T-cell (primary cell): Measurements from ENCODE around the gene PEX12. TPM values are rescaled to one million over a fixed set of nuclear protein-coding genes. Genes with fewer than 3 reads are reported as not detected.

Experiments
- ATAC-seq, 4 experiments: fragments of 200-7000 bp in 3 of 4; fragments of 150-1000 bp in 1 of 4; cut with Tn5 transposase; replicated peaks in 1 of 4; 1 replicate in 3 of 4; 2 replicates in 1 of 4; pipeline ENCODE4 v1.10.0; 2021; ENCODE audit warnings: moderate library complexity in 3 of 4, mild to moderate bottlenecking in 2 of 4, moderate number of reproducible peaks in 1 of 4
- CTCF ChIA-PET, 2 donors: fragments of 300-600 bp; sonication (Branson Sonifier 250); formaldehyde crosslinking; loops; one replicate each; lab custom pipeline; 2022; ENCODE audit warnings: antibody characterized with exemption in 2 of 2; lab: Charles Lee
- POLR2A ChIA-PET, 2 donors: fragments of 300-600 bp; sonication (Branson Sonifier 250); formaldehyde crosslinking; loops; one replicate each; lab custom pipeline; 2022; ENCODE audit warnings: antibody characterized with exemption in 2 of 2; lab: Charles Lee
- DNase-seq, 35 experiments: peaks; one replicate each; pipeline versions ENCODE4 v3.0.0 to v3.0.0-alpha.2; 2013 to 2023
- H3K27ac ChIP-seq: one replicate; pipeline ENCODE4 v1.5.1; 2013; ENCODE audit warnings: low read length
- H3K27me3 ChIP-seq, 2 experiments: replicated peaks in 1 of 2; 1 replicate in 1 of 2; 2 replicates in 1 of 2; pipeline versions ENCODE4 v1.6.1 to v1.7.0; 2013; ENCODE audit warnings: low read length in 1 of 2, mixed read lengths in 1 of 2; ENCODE audit not compliant: control insufficient read depth in 2 of 2, insufficient read depth in 2 of 2; ENCODE audit errors: extremely low read depth in 1 of 2
- H3K36me3 ChIP-seq, 2 donors: 1 replicate in 1 of 2; 2 replicates in 1 of 2; pipeline versions ENCODE4 v1.6.1 to v1.7.0; 2013; ENCODE audit warnings: low read length in 1 of 2; ENCODE audit not compliant: control insufficient read depth in 2 of 2, insufficient read depth in 1 of 2; ENCODE audit errors: extremely low read depth in 1 of 2
- H3K4me1 ChIP-seq, 2 experiments: 1 replicate in 1 of 2; 2 replicates in 1 of 2; pipeline versions ENCODE4 v1.6.1 to v1.7.0; 2013; ENCODE audit warnings: low read length in 2 of 2, mixed read lengths in 1 of 2; ENCODE audit not compliant: insufficient read depth in 2 of 2, control insufficient read depth in 1 of 2; ENCODE audit errors: extremely low read depth in 1 of 2
- H3K4me3 ChIP-seq, 2 donors: 1 replicate in 1 of 2; 2 replicates in 1 of 2; pipeline versions ENCODE4 v1.5.1 to v1.7.0; 2013; ENCODE audit warnings: mild to moderate bottlenecking in 2 of 2, low read length in 1 of 2, moderate library complexity in 1 of 2; ENCODE audit not compliant: control insufficient read depth in 1 of 2; ENCODE audit errors: extremely low read depth in 1 of 2
- H3K9me3 ChIP-seq: 2 replicates; pipeline ENCODE4 v1.7.0; 2013
- H3K27ac Mint-ChIP-seq, 2 donors: one replicate each; pipeline ENCODE4 v1.8.0; 2020 to 2021; ENCODE audit warnings: mild to moderate bottlenecking in 2 of 2, mixed read lengths in 2 of 2
- H3K27me3 Mint-ChIP-seq, 2 donors: one replicate each; pipeline ENCODE4 v1.8.0; 2021 to 2022; ENCODE audit warnings: mixed read lengths in 2 of 2
- H3K36me3 Mint-ChIP-seq: one replicate; pipeline ENCODE4 v1.8.0; 2021; ENCODE audit warnings: mixed read lengths
- H3K4me1 Mint-ChIP-seq, 3 donors: one replicate each; pipeline ENCODE4 v1.8.0; 2020 to 2022; ENCODE audit warnings: mixed read lengths in 3 of 3, mild to moderate bottlenecking in 1 of 3
- H3K4me3 Mint-ChIP-seq, 3 donors: one replicate each; pipeline ENCODE4 v1.8.0; 2020 to 2022; ENCODE audit warnings: mild to moderate bottlenecking in 3 of 3, mixed read lengths in 3 of 3, moderate library complexity in 3 of 3
- H3K9me3 Mint-ChIP-seq, 3 donors: one replicate each; pipeline ENCODE4 v1.8.0; 2020 to 2022; ENCODE audit warnings: mixed read lengths in 3 of 3
- WGBS: methylation state at CpG from one replicate; pipeline ENCODE4 v1.1.5; 2013; ENCODE audit warnings: missing lambda C conversion rate; ENCODE audit not compliant: insufficient coverage; 5-methylcytosine and 5-hydroxymethylcytosine counted together
- total RNA-seq, 35 experiments: library from RNA in 6 of 35; stranded (reverse) in 6 of 35; fragments of 120-200 nt in 1 of 35; gene quantifications; one replicate each; pipeline versions ENCODE4 v1.2.1 to v1.2.4 and lab custom pipeline; 2013 to 2026

Gene PEX12
- total RNA-seq, 5 donors from 2014 or later (not counting 1 experiment from before 2014, with no cell fraction given) = 3.6 to 6.6 (median 5.6) TPM

- Mint-ChIP-seq H3K36me3 (peaks cover 13% of the 10 kb centered on the region), H3K27me3 (no peaks in the 10 kb centered on the region), H3K4me3 (no peak overlapping the region), H3K9me3 (no peaks in the 10 kb centered on the region), H3K4me1 (peaks cover 9 to 11% (median 11%) of the 10 kb centered on the region in 3 donors), H3K27ac (no peak overlapping the region)
- Histone ChIP-seq H3K36me3 (no peaks in the 10 kb centered on the region), H3K27me3 (no peaks in the 10 kb centered on the region), H3K4me1 (no peaks in the 10 kb centered on the region), H3K4me3 (no peak overlapping the region), H3K9me3 (no peaks in the 10 kb centered on the region), H3K27ac (no peak overlapping the region)
- no peak for ATAC-seq
- no peak for DNase-seq
- ChIA-PET POLR2A (no interaction called here), CTCF (no interaction called here)
- 93% methylated on average over 4 of the region's 8 CpGs for WGBS
Observed at GRCh38 chr17:35548208-35548810, 30.1 kb downstream of the PEX12 start.

GRCh38 chr17:35546487-35546886 is 31.9 kb downstream of the PEX12 start:
- ATAC-seq (no peak), DNase-seq (no peak)
- Histone ChIP-seq H3K4me3 (no peak overlapping the region), H3K4me1 (peaks cover 3 to 6% of the 10 kb centered on the region in 2 experiments), H3K27me3 (no peaks in the 10 kb centered on the region), H3K27ac (no peak overlapping the region), H3K9me3 (no peaks in the 10 kb centered on the region), H3K36me3 (no peaks in the 10 kb centered on the region)
- H3K27ac Mint-ChIP-seq = no peak overlapping the region
- ChIA-PET POLR2A (no interaction called here), CTCF (interaction anchor here in 1 of 2 donors (0.6 to 1.0 kb wide), 2 partner anchors 8 to 217 kb away, joined by 3 read pairs; no protein-coding TSS in a partner anchor)
- H3K4me3 Mint-ChIP-seq = no peak overlapping the region
- peaks cover 15 to 19% (median 18%) of the 10 kb centered on the region in 3 donors for H3K4me1 Mint-ChIP-seq
- WGBS = 60% methylated on average over 1 of the region's 1 CpG
- peaks cover 14% of the 10 kb centered on the region for H3K36me3 Mint-ChIP-seq
- H3K27me3 Mint-ChIP-seq = no peaks in the 10 kb centered on the region
- H3K9me3 Mint-ChIP-seq = no peaks in the 10 kb centered on the region

- no peaks in the 10 kb centered on the region for H3K9me3 ChIP-seq
- Mint-ChIP-seq H3K9me3 (no peaks in the 10 kb centered on the region), H3K4me3 (no peak overlapping the region), H3K36me3 (peaks cover 12% of the 10 kb centered on the region), H3K27me3 (no peaks in the 10 kb centered on the region), H3K4me1 (peaks cover 25 to 30% (median 28%) of the 10 kb centered on the region in 3 donors), H3K27ac (no peak overlapping the region)
- DNase-seq = no peak
- no peak overlapping the region for H3K27ac ChIP-seq
- peaks cover 11% of the 10 kb centered on the region in 2 experiments for H3K4me1 ChIP-seq
- no peaks in the 10 kb centered on the region for H3K27me3 ChIP-seq
- WGBS = no CpG with 5 or more reads among the region's 1 CpG
- H3K4me3 ChIP-seq = no peak overlapping the region
- CTCF ChIA-PET = interaction anchor here in 1 of 2 donors (0.7 kb wide), 1 partner anchor 8 kb away, joined by 3 read pairs; no protein-coding TSS in a partner anchor
- H3K36me3 ChIP-seq = no peaks in the 10 kb centered on the region
- no peak for ATAC-seq
- POLR2A ChIA-PET = no interaction called here
Observed at GRCh38 chr17:35545150-35545549, 33.2 kb downstream of the PEX12 start.

- CTCF ChIA-PET = interaction anchor here in 1 of 2 donors (0.8 kb wide), 1 partner anchor 13 kb away, joined by 4 read pairs; no protein-coding TSS in a partner anchor
- WGBS = no CpG with 5 or more reads among the region's 1 CpG
- peaks cover 38 to 42% (median 40%) of the 10 kb centered on the region in 3 donors for H3K4me1 Mint-ChIP-seq
Observed at GRCh38 chr17:35543856-35544255, 34.5 kb downstream of the PEX12 start.

GRCh38 chr17:35542990-35543389 is 35.4 kb downstream of the PEX12 start:
- ChIA-PET POLR2A (no interaction called here), CTCF (interaction anchor here (0.6 to 1.2 kb wide), 3 partner anchors 9 to 373 kb away, joined by 3 to 5 read pairs (median 4); no protein-coding TSS in a partner anchor)
- Mint-ChIP-seq H3K9me3 (no peaks in the 10 kb centered on the region), H3K36me3 (peaks cover 7% of the 10 kb centered on the region), H3K4me1 (peaks cover 47 to 51% (median 48%) of the 10 kb centered on the region in 3 donors), H3K27ac (peak overlapping the region in 1 of 2 donors; percentile 12), H3K4me3 (no peak overlapping the region), H3K27me3 (no peaks in the 10 kb centered on the region)
- H3K4me3 ChIP-seq = no peak overlapping the region
- no peak for DNase-seq
- H3K36me3 ChIP-seq = no peaks in the 10 kb centered on the region
- H3K27me3 ChIP-seq = no peaks in the 10 kb centered on the region
- H3K27ac ChIP-seq = no peak overlapping the region
- no peaks in the 10 kb centered on the region for H3K9me3 ChIP-seq
- H3K4me1 ChIP-seq = peaks cover 24 to 26% of the 10 kb centered on the region in 2 experiments
- no peak for ATAC-seq

More at GRCh38 chr17:35543856-35544255, 34.5 kb downstream of the PEX12 start:
- H3K4me3 Mint-ChIP-seq = no peak overlapping the region
- Histone ChIP-seq H3K27ac (no peak overlapping the region), H3K4me1 (peaks cover 18 to 21% of the 10 kb centered on the region in 2 experiments), H3K4me3 (no peak overlapping the region), H3K36me3 (no peaks in the 10 kb centered on the region), H3K9me3 (no peaks in the 10 kb centered on the region), H3K27me3 (no peaks in the 10 kb centered on the region)
- H3K9me3 Mint-ChIP-seq = no peaks in the 10 kb centered on the region
- H3K27me3 Mint-ChIP-seq = no peaks in the 10 kb centered on the region
- ATAC-seq = no peak
- no peak for DNase-seq
- H3K27ac Mint-ChIP-seq = no peak overlapping the region
- peaks cover 7% of the 10 kb centered on the region for H3K36me3 Mint-ChIP-seq
- POLR2A ChIA-PET = no interaction called here

- peaks cover 26 to 34% of the 10 kb centered on the region in 2 experiments for H3K4me1 ChIP-seq
- no peaks in the 10 kb centered on the region for H3K36me3 ChIP-seq
- H3K9me3 Mint-ChIP-seq = no peaks in the 10 kb centered on the region
- peak overlapping the region in 1 of 2 donors; percentile 43 for H3K4me3 ChIP-seq
- H3K27ac Mint-ChIP-seq = peak overlapping the region; percentile 89 to 99
- H3K4me1 Mint-ChIP-seq = peaks cover 47 to 55% (median 53%) of the 10 kb centered on the region in 3 donors
- H3K27me3 Mint-ChIP-seq = no peaks in the 10 kb centered on the region
- H3K4me3 Mint-ChIP-seq = peak overlapping the region; percentile 75 to 88 (median 75)
- ChIA-PET CTCF (interaction anchor here (0.6 to 1.9 kb wide), 4 partner anchors 93 to 531 kb away, joined by 3 to 6 read pairs (median 4); partner anchors contain the start of gene SLFN13 (in 1 of the 2)), POLR2A (interaction anchor here (0.7 kb wide), 2 partner anchors 37 to 374 kb away, joined by 3 to 4 read pairs; partner anchors contain the start of gene PEX12 (in 1 of the 2))
- WGBS = no CpG with 5 or more reads among the region's 1 CpG
- H3K27ac ChIP-seq = peak overlapping the region; percentile 82
- H3K27me3 ChIP-seq = no peaks in the 10 kb centered on the region
- peaks cover 7% of the 10 kb centered on the region for H3K36me3 Mint-ChIP-seq
- DNase-seq (peak in 1 of 35 experiments; percentile 28), ATAC-seq (no peak)
- H3K9me3 ChIP-seq = no peaks in the 10 kb centered on the region
Observed at GRCh38 chr17:35541434-35541833, 36.9 kb downstream of the PEX12 start.
